Measurements from ENCODE around the gene HIBCH. TPM values are rescaled to one million over a fixed set of nuclear protein-coding genes. Genes with fewer than 3 reads are reported as not detected.

Gene HIBCH
- total and polyA plus RNA-seq, 2 of the 13 experiments (the other 11 are each of a cell fraction or from before 2014, with no cell fraction given): 18.8 to 49.5 TPM

DNA sequence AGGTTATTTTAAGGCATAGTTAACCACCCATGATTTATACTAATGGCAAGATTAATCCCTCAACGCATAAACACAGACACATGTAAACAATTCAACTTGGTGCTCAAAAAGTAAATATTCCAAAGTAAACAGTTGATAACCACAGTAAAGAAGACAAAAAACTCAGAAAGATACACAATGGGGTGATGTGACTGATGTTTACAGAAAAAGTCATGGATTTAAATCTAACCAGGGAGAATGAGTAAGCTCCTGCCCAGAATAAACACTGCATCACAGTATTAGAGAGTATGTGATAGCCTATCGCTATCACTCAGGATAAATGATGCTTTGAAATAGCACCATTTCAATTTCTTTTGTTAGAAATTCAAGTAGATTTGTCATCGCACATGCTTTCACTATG, 49.3 kb downstream of the HIBCH start (continued):
- peak; percentile 74; the same call in 1 of the 2 replicates for TF ChIP-seq HMG20A (CRISPR knock-in tag; IDR thresholded peaks at IDR 0.05; ENCODE audit: borderline replicate concordance)
- TF ChIP-seq RELA (CRISPR knock-in tag; IDR thresholded peaks at IDR 0.05): no peak
- TF ChIP-seq, protein P1, sequence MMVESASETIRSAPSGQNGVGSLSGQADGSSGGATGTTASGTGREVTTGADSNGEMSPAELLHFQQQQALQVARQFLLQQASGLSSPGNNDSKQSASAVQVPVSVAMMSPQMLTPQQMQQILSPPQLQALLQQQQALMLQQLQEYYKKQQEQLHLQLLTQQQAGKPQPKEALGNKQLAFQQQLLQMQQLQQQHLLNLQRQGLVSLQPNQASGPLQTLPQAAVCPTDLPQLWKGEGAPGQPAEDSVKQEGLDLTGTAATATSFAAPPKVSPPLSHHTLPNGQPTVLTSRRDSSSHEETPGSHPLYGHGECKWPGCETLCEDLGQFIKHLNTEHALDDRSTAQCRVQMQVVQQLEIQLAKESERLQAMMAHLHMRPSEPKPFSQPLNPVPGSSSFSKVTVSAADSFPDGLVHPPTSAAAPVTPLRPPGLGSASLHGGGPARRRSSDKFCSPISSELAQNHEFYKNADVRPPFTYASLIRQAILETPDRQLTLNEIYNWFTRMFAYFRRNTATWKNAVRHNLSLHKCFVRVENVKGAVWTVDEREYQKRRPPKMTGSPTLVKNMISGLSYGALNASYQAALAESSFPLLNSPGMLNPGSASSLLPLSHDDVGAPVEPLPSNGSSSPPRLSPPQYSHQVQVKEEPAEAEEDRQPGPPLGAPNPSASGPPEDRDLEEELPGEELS (CRISPR knock-in tag; IDR thresholded peaks at IDR 0.05): peak; percentile 33; the same call in 1 of the 2 replicates
- TF ChIP-seq EP300 (IDR thresholded peaks at IDR 0.05; ENCODE audit: low read depth in 2 of 2, low read length in 2 of 2): peak in 1 of 2 experiments; percentile 77; a peak in 1 of 4 replicates
- TF ChIP-seq EP300 (CRISPR knock-in tag; IDR thresholded peaks at IDR 0.05; ENCODE audit: borderline replicate concordance): no peak
- TF ChIP-seq FOXA3 (CRISPR knock-in tag; IDR thresholded peaks at IDR 0.05): peak; percentile 83
- TF ChIP-seq, protein P2, sequence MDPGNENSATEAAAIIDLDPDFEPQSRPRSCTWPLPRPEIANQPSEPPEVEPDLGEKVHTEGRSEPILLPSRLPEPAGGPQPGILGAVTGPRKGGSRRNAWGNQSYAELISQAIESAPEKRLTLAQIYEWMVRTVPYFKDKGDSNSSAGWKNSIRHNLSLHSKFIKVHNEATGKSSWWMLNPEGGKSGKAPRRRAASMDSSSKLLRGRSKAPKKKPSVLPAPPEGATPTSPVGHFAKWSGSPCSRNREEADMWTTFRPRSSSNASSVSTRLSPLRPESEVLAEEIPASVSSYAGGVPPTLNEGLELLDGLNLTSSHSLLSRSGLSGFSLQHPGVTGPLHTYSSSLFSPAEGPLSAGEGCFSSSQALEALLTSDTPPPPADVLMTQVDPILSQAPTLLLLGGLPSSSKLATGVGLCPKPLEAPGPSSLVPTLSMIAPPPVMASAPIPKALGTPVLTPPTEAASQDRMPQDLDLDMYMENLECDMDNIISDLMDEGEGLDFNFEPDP (CRISPR knock-in tag; conservative IDR thresholded peaks at IDR 0.05): no peak
- no peak for TF ChIP-seq ZNF792 (CRISPR knock-in tag; IDR thresholded peaks at IDR 0.05)
- TF ChIP-seq RXRB (CRISPR knock-in tag; IDR thresholded peaks at IDR 0.05; ENCODE audit: borderline replicate concordance): peak; percentile 24; the same call in 1 of the 2 replicates
- TF ChIP-seq ZNF34 (CRISPR knock-in tag; IDR thresholded peaks at IDR 0.05; ENCODE audit: borderline replicate concordance): no peak
- TF ChIP-seq ZBTB7A (CRISPR knock-in tag; IDR thresholded peaks at IDR 0.05): no peak
- TF ChIP-seq ZNF256 (CRISPR knock-in tag; conservative IDR thresholded peaks at IDR 0.05): no peak
- TF ChIP-seq MZF1 (CRISPR knock-in tag; IDR thresholded peaks at IDR 0.05; ENCODE audit: borderline replicate concordance): no peak
- no peak for TF ChIP-seq ZNF292 (CRISPR knock-in tag; IDR thresholded peaks at IDR 0.05; ENCODE audit: borderline replicate concordance, low read depth)
- TF ChIP-seq DNMT3B (CRISPR knock-in tag; conservative IDR thresholded peaks at IDR 0.05): 0 out of 2 replicates have a peak, but pooled peaks have one; percentile 51
- 0 out of 2 replicates have a peak, but pooled peaks have one; percentile 24 for TF ChIP-seq TCF7 (IDR thresholded peaks at IDR 0.05; ENCODE audit: low read depth)
- TF ChIP-seq, protein P3, sequence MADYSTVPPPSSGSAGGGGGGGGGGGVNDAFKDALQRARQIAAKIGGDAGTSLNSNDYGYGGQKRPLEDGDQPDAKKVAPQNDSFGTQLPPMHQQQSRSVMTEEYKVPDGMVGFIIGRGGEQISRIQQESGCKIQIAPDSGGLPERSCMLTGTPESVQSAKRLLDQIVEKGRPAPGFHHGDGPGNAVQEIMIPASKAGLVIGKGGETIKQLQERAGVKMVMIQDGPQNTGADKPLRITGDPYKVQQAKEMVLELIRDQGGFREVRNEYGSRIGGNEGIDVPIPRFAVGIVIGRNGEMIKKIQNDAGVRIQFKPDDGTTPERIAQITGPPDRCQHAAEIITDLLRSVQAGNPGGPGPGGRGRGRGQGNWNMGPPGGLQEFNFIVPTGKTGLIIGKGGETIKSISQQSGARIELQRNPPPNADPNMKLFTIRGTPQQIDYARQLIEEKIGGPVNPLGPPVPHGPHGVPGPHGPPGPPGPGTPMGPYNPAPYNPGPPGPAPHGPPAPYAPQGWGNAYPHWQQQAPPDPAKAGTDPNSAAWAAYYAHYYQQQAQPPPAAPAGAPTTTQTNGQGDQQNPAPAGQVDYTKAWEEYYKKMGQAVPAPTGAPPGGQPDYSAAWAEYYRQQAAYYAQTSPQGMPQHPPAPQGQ (CRISPR knock-in tag; IDR thresholded peaks at IDR 0.05; ENCODE audit: borderline replicate concordance): no peak
- TF ChIP-seq, protein P4, sequence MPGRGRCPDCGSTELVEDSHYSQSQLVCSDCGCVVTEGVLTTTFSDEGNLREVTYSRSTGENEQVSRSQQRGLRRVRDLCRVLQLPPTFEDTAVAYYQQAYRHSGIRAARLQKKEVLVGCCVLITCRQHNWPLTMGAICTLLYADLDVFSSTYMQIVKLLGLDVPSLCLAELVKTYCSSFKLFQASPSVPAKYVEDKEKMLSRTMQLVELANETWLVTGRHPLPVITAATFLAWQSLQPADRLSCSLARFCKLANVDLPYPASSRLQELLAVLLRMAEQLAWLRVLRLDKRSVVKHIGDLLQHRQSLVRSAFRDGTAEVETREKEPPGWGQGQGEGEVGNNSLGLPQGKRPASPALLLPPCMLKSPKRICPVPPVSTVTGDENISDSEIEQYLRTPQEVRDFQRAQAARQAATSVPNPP (CRISPR knock-in tag; IDR thresholded peaks at IDR 0.05): no peak
- no peak for TF ChIP-seq PRPF4 (IDR thresholded peaks at IDR 0.05; ENCODE audit: low read depth, low read length, poor library complexity, severe bottlenecking)
- no peak for TF ChIP-seq SRSF1 (optimal IDR thresholded peaks at IDR 0.05; ENCODE audit: low read depth, low read length)
- no peak for TF ChIP-seq KDM5B (CRISPR knock-in tag; IDR thresholded peaks at IDR 0.05; ENCODE audit: borderline replicate concordance)
- no peak for TF ChIP-seq RBM22 (optimal IDR thresholded peaks at IDR 0.05; ENCODE audit: low read length)
- TF ChIP-seq ZNF891 (CRISPR knock-in tag; IDR thresholded peaks at IDR 0.05): no peak
- no peak for TF ChIP-seq ZSCAN29 (CRISPR knock-in tag; conservative IDR thresholded peaks at IDR 0.05)
- TF ChIP-seq RFX5 (IDR thresholded peaks at IDR 0.05; ENCODE audit: low read depth, low read length): no peak
